ENCODE measurements around the gene VAPB. TPM values are rescaled to one million over a fixed set of nuclear protein-coding genes. Genes with fewer than 3 reads are reported as not detected.

Gene VAPB
- total RNA-seq, 1 experiment from 2014 or later: 65.1 TPM

DNA sequence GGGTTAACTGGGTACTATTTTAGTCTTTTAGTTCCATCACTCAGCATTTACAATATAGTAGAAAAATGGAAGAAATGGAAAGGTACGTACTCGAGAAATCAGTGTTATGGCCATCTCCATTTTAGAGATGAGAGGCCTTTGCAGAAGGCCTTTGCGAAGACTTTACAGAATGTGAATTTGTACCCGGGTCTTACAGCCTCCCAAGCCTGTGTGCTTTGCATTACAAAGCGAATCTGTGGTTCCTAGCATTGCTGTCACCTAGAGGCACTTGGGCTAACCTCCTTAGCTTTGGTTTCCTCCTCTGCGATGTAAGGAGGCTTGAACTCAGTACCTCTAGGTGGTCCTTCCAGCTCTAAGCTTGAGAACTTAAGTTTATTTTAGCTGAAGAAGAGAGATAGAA, 10.9 kb downstream of the VAPB start:
- no peak overlapping the region for H3T11ph ChIP-seq (ENCODE audit: low read length)
- no peak overlapping the region for H3K14ac ChIP-seq (ENCODE audit: insufficient read depth, low read length)
- no peak overlapping the region for H3K23ac ChIP-seq (ENCODE audit: insufficient read length, low read depth, low read length)
- Mint-ChIP-seq H3K4me3 (no peak overlapping the region), H3K27me3 (ENCODE audit: low read depth) (no peaks in the 10 kb centered on the region), H3K9me3 (no peaks in the 10 kb centered on the region), H3K27ac (peak overlapping the region in 1 of 3 experiments; percentile 82; a peak in 2 of 7 replicates), H3K36me3 (ENCODE audit: insufficient read depth in 1 of 3, low read depth in 3 of 3) (peaks cover 0 to 3% (median 1%) of the 10 kb centered on the region in 3 experiments; a peak in 3 of 7 replicates), H3K4me1 (peaks cover 33 to 36% of the 10 kb centered on the region in 2 experiments)
- peak; percentile 36 for DNase-seq
- H3K27me3 ChIP-seq (ENCODE audit: insufficient read depth, low read length): no peaks in the 10 kb centered on the region
- H2AK5ac ChIP-seq (ENCODE audit: insufficient read length, low read length): no peak overlapping the region
- no peaks in the 10 kb centered on the region for H3K23me2 ChIP-seq (ENCODE audit: insufficient read length, low read depth, low read length, poor library complexity, severe bottlenecking)
- no peak overlapping the region for H3K18ac ChIP-seq (ENCODE audit: insufficient read length, low read depth, low read length)
- no peak overlapping the region for H4K5ac ChIP-seq (ENCODE audit: insufficient read length, low read depth, low read length)
- no peak overlapping the region for H2BK120ac ChIP-seq (ENCODE audit: low read depth, low read length, poor library complexity, severe bottlenecking)
- TF ChIP-seq CTCF (conservative IDR thresholded peaks at IDR 0.05): no peak
- no peak overlapping the region for H3K4ac ChIP-seq (ENCODE audit: low read depth, low read length)
- no peak overlapping the region for H3K27ac ChIP-seq (ENCODE audit: insufficient read length, low read depth, low read length)
- H4K8ac ChIP-seq (replicated peaks; ENCODE audit: insufficient read length, low read depth, low read length): no peak overlapping the region
- no peak overlapping the region for H2BK15ac ChIP-seq (ENCODE audit: low read depth, low read length)
- H3K79me1 ChIP-seq (ENCODE audit: insufficient read depth, low read depth, low read length, poor library complexity, severe bottlenecking): no peaks in the 10 kb centered on the region
- no peak overlapping the region for H2BK20ac ChIP-seq (ENCODE audit: low read depth, low read length, poor library complexity, severe bottlenecking)
- no peak overlapping the region for H2AFZ ChIP-seq (ENCODE audit: low read length)
- H3K4me1 ChIP-seq (ENCODE audit: insufficient read depth, low read length): no peaks in the 10 kb centered on the region
- H2BK5ac ChIP-seq (ENCODE audit: insufficient read length, low read length): no peak overlapping the region
- no CpG with 5 or more reads among the region's 6 CpGs for WGBS (ENCODE audit: extremely low coverage, insufficient read length, low lambda C conversion rate)
- H3K9me3 ChIP-seq (ENCODE audit: control insufficient read depth, low read depth, low read length): no peaks in the 10 kb centered on the region
- no peak overlapping the region for H3K56ac ChIP-seq (ENCODE audit: insufficient read length, low read depth, low read length)
- no peak overlapping the region for H4K91ac ChIP-seq (ENCODE audit: insufficient read length, low read depth, low read length)
- H3K4me2 ChIP-seq (ENCODE audit: insufficient read depth, insufficient read length, low read length): no peak overlapping the region
- H2BK12ac ChIP-seq (ENCODE audit: insufficient read length, low read depth, low read length): no peak overlapping the region
- H3K79me2 ChIP-seq (ENCODE audit: insufficient read depth, low read length): peaks cover 39% of the 10 kb centered on the region; the same call in 1 of the 2 replicates
- H3K9ac ChIP-seq (ENCODE audit: extremely low read depth, insufficient read length, low read length): no peak overlapping the region
- no peaks in the 10 kb centered on the region for H4K20me1 ChIP-seq (ENCODE audit: control insufficient read depth, insufficient read depth, insufficient read length)
